Measurements from ENCODE around the gene TSPAN4. TPM values are rescaled to one million over a fixed set of nuclear protein-coding genes. Genes with fewer than 3 reads are reported as not detected.

TSPAN4 gene
- total and polyA plus RNA-seq, 3 experiments from 2014 or later, result 4.4 to 9.4 (median 8.8) TPM

- ChIA-PET POLR2A (no interaction called here), CTCF (interaction anchor here (0.9 kb wide), 1 partner anchor 17 kb away, joined by 3 read pairs; the partner anchor contains the start of gene PNPLA2)
- Histone ChIP-seq H3K4me1 (ENCODE audit: insufficient read depth, low read length) (peaks cover 21% of the 10 kb centered on the region), H3K27me3 (ENCODE audit: insufficient read depth, low read length, poor library complexity, severe bottlenecking) (no peaks in the 10 kb centered on the region), H3K27ac (ENCODE audit: low read depth, low read length) (no peak overlapping the region), H3K36me3 (ENCODE audit: insufficient read depth, low read length) (no peaks in the 10 kb centered on the region), H3K9me3 (ENCODE audit: low read length) (no peaks in the 10 kb centered on the region), H3K4me3 (ENCODE audit: low read length) (no peak overlapping the region)
- Mint-ChIP-seq H3K4me3 (no peak overlapping the region), H3K4me1 (peaks cover 14 to 46% (median 18%) of the 10 kb centered on the region in 3 donors), H3K36me3 (peaks cover 0 to 34% (median 0%) of the 10 kb centered on the region in 3 donors), H3K9me3 (no peaks in the 10 kb centered on the region), H3K27me3 (no peaks in the 10 kb centered on the region), H3K27ac (no peak overlapping the region)
- no peak for DNase-seq
Measured at GRCh38 chr11:836274-836673, 6.4 kb upstream of the TSPAN4 start.

DNA sequence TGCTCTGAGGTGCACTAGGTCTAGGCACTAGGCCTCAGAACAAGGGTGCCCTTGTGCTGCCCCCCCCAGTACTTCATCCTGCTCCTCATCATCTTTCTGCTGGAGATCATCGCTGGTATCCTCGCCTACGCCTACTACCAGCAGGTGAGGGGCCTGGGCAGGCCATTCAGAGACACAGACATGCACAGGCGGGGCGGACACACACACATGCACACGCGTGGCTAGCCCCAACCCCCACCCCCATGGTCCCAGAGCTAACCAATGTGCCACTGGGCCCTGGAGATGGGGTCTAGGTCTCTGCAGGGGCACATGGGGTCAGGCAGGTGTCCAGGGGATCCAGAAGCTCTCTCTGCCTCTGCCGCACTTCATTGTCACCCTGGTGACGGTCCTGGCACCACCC is 6.0 kb upstream of the TSPAN4 start:
- no peaks in the 10 kb centered on the region for H3K27me3 ChIP-seq (ENCODE audit: insufficient read depth, low read length, poor library complexity, severe bottlenecking)
- peaks cover 0 to 34% (median 0%) of the 10 kb centered on the region in 3 donors for H3K36me3 Mint-ChIP-seq
- CTCF ChIA-PET, result interaction anchor here (0.9 to 1.6 kb wide), 2 partner anchors 14 to 18 kb away, joined by 3 read pairs; partner anchors contain the start of gene PNPLA2
- H3K27ac Mint-ChIP-seq, result no peak overlapping the region
- no peaks in the 10 kb centered on the region for H3K9me3 ChIP-seq (ENCODE audit: low read length)
- peaks cover 23% of the 10 kb centered on the region for H3K4me1 ChIP-seq (ENCODE audit: insufficient read depth, low read length)
- DNase-seq, result no peak
- H3K27ac ChIP-seq (ENCODE audit: low read depth, low read length), result no peak overlapping the region
- H3K27me3 Mint-ChIP-seq, result no peaks in the 10 kb centered on the region
- POLR2A ChIA-PET, result no interaction called here
- no peak overlapping the region for H3K4me3 ChIP-seq (ENCODE audit: low read length)
- H3K9me3 Mint-ChIP-seq, result no peaks in the 10 kb centered on the region
- no peak overlapping the region for H3K4me3 Mint-ChIP-seq
- no peaks in the 10 kb centered on the region for H3K36me3 ChIP-seq (ENCODE audit: insufficient read depth, low read length)
- H3K4me1 Mint-ChIP-seq, result peaks cover 15 to 44% (median 16%) of the 10 kb centered on the region in 3 donors

DNA sequence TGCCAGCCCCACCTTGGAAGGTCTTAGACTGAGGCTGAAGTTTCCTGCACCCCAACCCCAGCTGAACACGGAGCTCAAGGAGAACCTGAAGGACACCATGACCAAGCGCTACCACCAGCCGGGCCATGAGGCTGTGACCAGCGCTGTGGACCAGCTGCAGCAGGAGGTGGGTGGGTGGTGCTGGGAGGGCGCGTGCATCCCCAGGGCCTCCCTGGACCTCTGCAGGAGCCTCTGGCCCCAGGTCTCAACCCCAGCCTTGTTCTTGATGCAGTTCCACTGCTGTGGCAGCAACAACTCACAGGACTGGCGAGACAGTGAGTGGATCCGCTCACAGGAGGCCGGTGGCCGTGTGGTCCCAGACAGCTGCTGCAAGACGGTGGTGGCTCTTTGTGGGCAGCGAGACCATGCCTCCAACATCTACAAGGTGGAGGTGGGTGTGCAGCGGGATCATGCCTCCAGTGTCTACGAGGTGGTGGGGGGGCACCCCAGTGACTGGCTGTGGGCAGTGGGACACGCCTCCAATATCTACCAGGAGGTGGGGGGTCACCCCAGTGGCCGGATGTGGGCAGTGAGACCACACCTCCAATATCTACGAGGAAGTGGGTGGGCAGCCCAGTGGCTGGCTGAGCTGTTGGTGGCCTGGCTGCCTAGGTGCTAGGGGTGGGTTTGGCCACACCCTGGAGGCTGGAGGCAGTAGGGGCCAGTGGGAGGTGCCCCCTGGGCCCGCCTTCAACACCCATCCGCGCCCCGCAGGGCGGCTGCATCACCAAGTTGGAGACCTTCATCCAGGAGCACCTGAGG is 5.3 kb upstream of the TSPAN4 start:
- ChIA-PET POLR2A (no interaction called here), CTCF (interaction anchor here (1.6 kb wide), 1 partner anchor 15 kb away, joined by 3 read pairs; no protein-coding TSS in a partner anchor)
- no peaks in the 10 kb centered on the region for H3K27me3 Mint-ChIP-seq
- H3K36me3 ChIP-seq (ENCODE audit: insufficient read depth, low read length), result no peaks in the 10 kb centered on the region
- no peak overlapping the region for H3K4me3 ChIP-seq (ENCODE audit: low read length)
- no peaks in the 10 kb centered on the region for H3K9me3 ChIP-seq (ENCODE audit: low read length)
- H3K4me1 ChIP-seq (ENCODE audit: insufficient read depth, low read length), result peaks cover 20% of the 10 kb centered on the region
- no peak overlapping the region for H3K4me3 Mint-ChIP-seq
- H3K27me3 ChIP-seq (ENCODE audit: insufficient read depth, low read length, poor library complexity, severe bottlenecking), result no peaks in the 10 kb centered on the region
- H3K9me3 Mint-ChIP-seq, result no peaks in the 10 kb centered on the region
- peak overlapping the region in 2 of 8 donors; percentile 23 to 46 for H3K27ac Mint-ChIP-seq
- no peak overlapping the region for H3K27ac ChIP-seq (ENCODE audit: low read depth, low read length)
- H3K36me3 Mint-ChIP-seq, result peaks cover 0 to 37% (median 0%) of the 10 kb centered on the region in 3 donors
- no peak for DNase-seq
- H3K4me1 Mint-ChIP-seq, result peaks cover 15 to 42% (median 15%) of the 10 kb centered on the region in 3 donors

GRCh38 chr11:837990-838307 is 4.7 kb upstream of the TSPAN4 start:
- H3K4me1 ChIP-seq (ENCODE audit: insufficient read depth, low read length), result peaks cover 20% of the 10 kb centered on the region
- POLR2A ChIA-PET, result no interaction called here

DNA sequence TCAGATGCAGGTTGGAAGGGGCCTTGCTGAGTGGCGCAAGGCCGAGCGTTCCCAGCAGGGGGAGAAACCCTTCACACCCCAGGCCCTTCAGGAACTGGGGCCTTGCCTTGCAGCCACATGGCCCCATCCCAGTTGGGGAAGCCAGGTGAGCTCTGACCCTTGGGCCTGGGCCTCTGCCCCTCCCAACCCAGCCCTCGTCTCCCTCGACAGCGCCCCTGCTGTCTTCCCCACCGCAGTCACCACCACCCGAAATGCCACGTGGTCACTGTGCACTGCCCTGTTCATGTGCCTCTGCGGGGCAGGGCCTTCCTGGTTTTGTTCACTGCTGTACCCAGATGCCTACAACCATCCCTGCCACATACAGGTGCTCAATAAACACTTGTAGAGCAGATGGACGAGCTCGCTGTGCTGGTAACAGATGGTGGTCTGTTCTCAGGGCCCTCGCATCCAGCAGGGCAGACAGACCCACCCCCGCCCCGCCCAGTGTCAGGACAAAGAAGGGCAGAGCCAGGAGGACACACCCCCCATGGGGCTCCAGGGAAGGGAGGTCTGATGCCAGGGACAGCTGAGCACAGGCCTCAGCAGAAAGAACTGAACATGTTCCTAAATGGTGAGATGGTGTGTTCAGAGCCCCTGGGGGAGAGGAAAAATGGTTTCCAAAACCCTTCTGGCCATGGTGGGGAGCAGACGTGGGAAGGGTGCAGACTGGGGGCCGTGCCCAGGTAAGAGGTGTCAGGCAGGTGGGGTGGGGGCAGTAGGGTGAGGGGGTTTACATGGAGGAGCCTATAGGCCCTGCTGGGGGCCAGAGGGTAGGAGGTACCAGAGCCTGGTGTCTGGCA is 4.0 kb upstream of the TSPAN4 start:
- no peaks in the 10 kb centered on the region for H3K36me3 ChIP-seq (ENCODE audit: insufficient read depth, low read length)
- Mint-ChIP-seq H3K9me3 (no peaks in the 10 kb centered on the region), H3K4me3 (peak overlapping the region in 2 of 7 donors; percentile 60 to 73), H3K27me3 (peaks cover 3 to 4% of the 10 kb centered on the region in 2 donors), H3K4me1 (peaks cover 15 to 43% (median 18%) of the 10 kb centered on the region in 3 donors), H3K36me3 (peaks cover 0 to 37% (median 0%) of the 10 kb centered on the region in 3 donors), H3K27ac (peak overlapping the region in 2 of 8 donors; percentile 32 to 39)
- H3K27me3 ChIP-seq (ENCODE audit: insufficient read depth, low read length, poor library complexity, severe bottlenecking), result no peaks in the 10 kb centered on the region
- H3K27ac ChIP-seq (ENCODE audit: low read depth, low read length), result no peak overlapping the region
- H3K9me3 ChIP-seq (ENCODE audit: low read length), result no peaks in the 10 kb centered on the region
- no peak overlapping the region for H3K4me3 ChIP-seq (ENCODE audit: low read length)
- CTCF ChIA-PET, result interaction anchor here (0.5 kb wide), 1 partner anchor 268 kb away, joined by 3 read pairs; no protein-coding TSS in a partner anchor
- DNase-seq, result no peak
- POLR2A ChIA-PET, result no interaction called here
- H3K4me1 ChIP-seq (ENCODE audit: insufficient read depth, low read length), result peaks cover 20% of the 10 kb centered on the region

More at GRCh38 chr11:837990-838307, 4.7 kb upstream of the TSPAN4 start:
- Mint-ChIP-seq H3K9me3 (no peaks in the 10 kb centered on the region), H3K36me3 (peaks cover 0 to 37% (median 0%) of the 10 kb centered on the region in 3 donors), H3K4me1 (peaks cover 15 to 41% (median 15%) of the 10 kb centered on the region in 3 donors), H3K4me3 (peak overlapping the region in 1 of 7 donors; percentile 60), H3K27me3 (no peaks in the 10 kb centered on the region), H3K27ac (peak overlapping the region in 1 of 8 donors; percentile 23)
- no peaks in the 10 kb centered on the region for H3K9me3 ChIP-seq (ENCODE audit: low read length)
- DNase-seq, result no peak
- no peak overlapping the region for H3K27ac ChIP-seq (ENCODE audit: low read depth, low read length)
- no peaks in the 10 kb centered on the region for H3K36me3 ChIP-seq (ENCODE audit: insufficient read depth, low read length)
- no peak overlapping the region for H3K4me3 ChIP-seq (ENCODE audit: low read length)
- CTCF ChIA-PET, result interaction anchor here (1.6 kb wide), 1 partner anchor 15 kb away, joined by 3 read pairs; no protein-coding TSS in a partner anchor
- H3K27me3 ChIP-seq (ENCODE audit: insufficient read depth, low read length, poor library complexity, severe bottlenecking), result no peaks in the 10 kb centered on the region

DNA sequence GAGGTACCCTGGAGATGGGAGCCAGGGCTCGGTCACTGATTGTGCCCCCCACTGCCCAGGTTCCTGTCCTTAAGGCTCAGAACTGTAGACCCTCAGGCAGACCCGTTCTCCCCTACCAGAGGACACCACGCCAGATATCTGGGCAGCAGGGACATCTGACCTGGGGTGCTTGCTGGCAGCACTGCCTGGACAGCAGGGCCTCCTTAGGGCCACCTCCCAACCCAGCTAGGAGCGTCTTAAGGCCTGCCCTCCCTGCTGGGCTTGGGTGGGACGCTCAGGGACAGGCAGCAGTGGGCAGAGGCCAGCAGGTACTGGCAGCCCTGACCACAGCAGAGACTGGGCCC is 3.4 kb upstream of the TSPAN4 start:
- H3K4me1 Mint-ChIP-seq, result peaks cover 15 to 43% (median 15%) of the 10 kb centered on the region in 3 donors
- H3K9me3 ChIP-seq (ENCODE audit: low read length), result no peaks in the 10 kb centered on the region

GRCh38 chr11:839875-840617 is 2.6 kb upstream of the TSPAN4 start:
- peaks cover 28% of the 10 kb centered on the region for H3K4me1 ChIP-seq (ENCODE audit: insufficient read depth, low read length)
- CTCF ChIA-PET, result interaction anchor here (1.1 to 1.7 kb wide), 2 partner anchors 9 to 21 kb away, joined by 3 to 5 read pairs; partner anchors contain the start of gene PNPLA2
- peaks cover 15 to 35% (median 15%) of the 10 kb centered on the region in 3 donors for H3K4me1 Mint-ChIP-seq

More for the DNA sequence above, 3.4 kb upstream of the TSPAN4 start:
- peak overlapping the region in 2 of 8 donors; percentile 32 to 80 for H3K27ac Mint-ChIP-seq
- ChIA-PET CTCF (interaction anchor here (0.5 to 1.1 kb wide), 2 partner anchors 9 to 268 kb away, joined by 3 read pairs; no protein-coding TSS in a partner anchor), POLR2A (no interaction called here)
- H3K36me3 ChIP-seq (ENCODE audit: insufficient read depth, low read length), result no peaks in the 10 kb centered on the region
- peak overlapping the region in 1 of 7 donors; percentile 89 for H3K4me3 Mint-ChIP-seq
- H3K36me3 Mint-ChIP-seq, result peaks cover 0 to 37% (median 0%) of the 10 kb centered on the region in 3 donors
- H3K27me3 Mint-ChIP-seq, result peaks cover 3 to 4% of the 10 kb centered on the region in 2 donors
- H3K9me3 Mint-ChIP-seq, result no peaks in the 10 kb centered on the region
- H3K27ac ChIP-seq (ENCODE audit: low read depth, low read length), result no peak overlapping the region
- no peak overlapping the region for H3K4me3 ChIP-seq (ENCODE audit: low read length)
- H3K4me1 ChIP-seq (ENCODE audit: insufficient read depth, low read length), result peaks cover 22% of the 10 kb centered on the region
- no peak for DNase-seq
- H3K27me3 ChIP-seq (ENCODE audit: insufficient read depth, low read length, poor library complexity, severe bottlenecking), result no peaks in the 10 kb centered on the region

More at GRCh38 chr11:839875-840617, 2.6 kb upstream of the TSPAN4 start:
- Mint-ChIP-seq H3K4me3 (peak overlapping the region; percentile 23 to 91 (median 85)), H3K36me3 (peaks cover 0 to 37% (median 0%) of the 10 kb centered on the region in 3 donors), H3K27me3 (peaks cover 3 to 4% of the 10 kb centered on the region in 2 donors), H3K9me3 (no peaks in the 10 kb centered on the region), H3K27ac (peak overlapping the region in 5 of 8 donors; percentile 24 to 91 (median 69))
- POLR2A ChIA-PET, result interaction anchor here (1.1 kb wide), 1 partner anchor 10 kb away, joined by 3 read pairs; no protein-coding TSS in a partner anchor
- H3K4me3 ChIP-seq (ENCODE audit: low read length), result no peak overlapping the region
- H3K27ac ChIP-seq (ENCODE audit: low read depth, low read length), result no peak overlapping the region
- H3K9me3 ChIP-seq (ENCODE audit: low read length), result no peaks in the 10 kb centered on the region
- H3K27me3 ChIP-seq (ENCODE audit: insufficient read depth, low read length, poor library complexity, severe bottlenecking), result no peaks in the 10 kb centered on the region
- no peaks in the 10 kb centered on the region for H3K36me3 ChIP-seq (ENCODE audit: insufficient read depth, low read length)
- no peak for DNase-seq

Measured in CD8-positive, alpha-beta memory T cell (primary cell).